OCI-M1 (cell line): ENCODE results near the gene SEC14L3.

Experiments used
- DNase-seq: peaks from one replicate; lab custom pipeline; 2025; lab: John Stamatoyannopoulos, UW

Gene SEC14L3

DNA sequence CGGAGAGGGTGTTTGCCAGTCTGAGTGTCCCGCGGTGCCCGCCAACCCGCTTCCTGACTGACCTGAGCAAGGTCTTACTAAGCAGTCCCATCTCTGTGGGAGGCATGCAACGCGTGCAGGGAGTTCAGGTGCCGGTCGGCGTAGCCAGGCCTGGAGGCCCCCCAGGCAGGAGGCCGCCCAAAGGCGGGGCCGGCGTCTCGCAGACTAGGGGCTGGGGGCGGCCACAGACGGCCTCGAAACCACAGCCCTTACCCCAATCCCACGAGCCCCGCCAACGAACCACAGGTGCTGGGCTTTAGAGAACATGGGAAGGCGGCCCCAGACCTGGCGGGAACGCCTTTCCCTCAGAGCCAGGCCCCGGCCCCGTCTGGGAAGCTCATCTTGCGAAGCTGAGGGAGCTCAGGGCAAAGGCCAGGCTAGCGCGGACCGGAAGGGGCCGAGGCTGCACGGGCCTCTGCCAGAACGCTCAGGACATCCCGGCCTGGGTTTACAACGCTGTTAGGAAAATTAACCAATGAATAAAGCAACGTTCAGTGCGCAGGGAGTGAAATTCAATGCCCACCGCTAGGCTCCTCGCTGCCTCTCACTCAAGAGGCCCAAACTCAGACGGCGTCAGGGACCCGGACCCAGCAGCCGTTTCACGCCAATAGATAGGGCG is 48.4 kb downstream of the SEC14L3 start:
- peak; percentile 59 for DNase-seq

- peak; percentile 56 for DNase-seq
Observed at GRCh38 chr22:30422481-30423300, 49.1 kb downstream of the SEC14L3 start.

- peak; percentile 90 for DNase-seq
Observed at GRCh38 chr22:30421695-30422480, 49.9 kb downstream of the SEC14L3 start.

DNA sequence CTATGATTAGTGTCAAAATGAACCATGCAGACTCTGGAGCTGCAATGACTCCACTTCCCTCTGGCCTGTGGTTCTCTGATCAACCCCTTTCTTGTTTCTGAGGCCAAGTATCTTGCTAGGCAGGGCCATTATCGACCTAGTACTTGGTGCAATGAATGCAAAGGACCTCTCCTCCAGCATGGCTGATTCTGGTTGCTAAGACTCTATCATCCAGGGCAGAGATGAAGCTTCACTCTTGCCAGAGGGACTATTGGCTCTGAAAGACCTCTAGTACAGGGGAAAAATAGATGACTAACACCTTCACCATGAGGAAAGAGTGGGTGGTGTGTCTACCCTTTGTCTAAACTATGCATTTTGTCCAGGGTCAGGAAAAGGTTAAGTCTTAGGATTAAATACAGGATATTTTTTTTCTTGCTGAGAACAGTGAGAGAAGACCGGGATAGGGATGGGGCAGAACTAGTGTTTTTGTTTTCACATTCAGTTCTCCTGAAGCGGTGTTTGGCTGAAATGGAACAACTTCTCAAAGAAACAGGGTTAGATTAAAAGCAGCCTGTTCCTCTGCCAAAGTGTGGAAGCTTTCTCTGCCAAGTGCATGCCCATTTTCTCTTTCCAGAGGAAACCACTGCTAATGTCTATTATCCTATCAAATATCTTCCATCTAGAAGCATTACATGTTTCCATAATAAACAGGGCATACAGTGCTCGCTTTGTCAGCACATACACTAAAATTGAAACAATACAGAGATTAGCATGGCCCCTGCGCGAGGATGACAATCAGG is 51.3 kb downstream of the SEC14L3 start:
- DNase-seq, result no peak

DNA sequence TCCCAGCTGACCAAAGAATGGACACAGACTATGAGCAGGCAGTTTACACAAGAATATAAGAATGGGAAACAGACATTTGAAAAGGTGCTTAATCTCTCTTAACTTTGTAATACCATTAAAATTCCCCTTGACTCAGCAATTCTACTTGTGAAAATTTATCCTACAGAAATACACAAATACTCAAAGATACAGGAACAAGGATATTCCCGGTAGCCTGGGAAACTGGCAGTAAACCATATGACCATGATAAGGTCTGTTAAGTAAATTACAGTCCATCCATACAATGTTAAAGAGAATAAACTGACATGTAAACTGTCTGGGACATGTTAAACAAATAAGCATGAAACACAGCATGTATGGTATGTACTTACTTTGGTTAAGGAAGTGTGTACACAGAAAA is 55.0 kb downstream of the SEC14L3 start:
- DNase-seq, result no peak

DNA sequence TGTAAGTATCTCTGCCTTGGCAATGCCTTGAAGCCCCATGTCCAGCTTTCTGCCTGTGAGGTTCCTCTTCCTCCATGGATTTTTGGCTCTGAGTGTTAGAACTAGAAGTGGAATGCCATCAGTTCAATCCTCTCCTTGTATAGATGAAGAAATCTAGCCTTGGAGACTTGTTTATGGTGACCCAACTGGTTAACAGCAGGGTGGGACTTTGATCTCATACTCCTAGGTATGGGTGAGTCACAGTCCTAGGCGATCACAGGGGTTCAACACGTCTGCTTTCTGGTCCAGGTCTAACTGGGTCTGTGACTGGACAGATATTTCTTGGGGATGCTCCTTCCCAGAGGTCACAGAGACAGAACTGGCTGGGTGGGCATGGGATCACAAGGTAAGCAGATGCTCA is 55.4 kb downstream of the SEC14L3 start:
- DNase-seq, result no peak

- no peak for DNase-seq
Observed at GRCh38 chr22:30414525-30415047, 57.2 kb downstream of the SEC14L3 start.

DNA sequence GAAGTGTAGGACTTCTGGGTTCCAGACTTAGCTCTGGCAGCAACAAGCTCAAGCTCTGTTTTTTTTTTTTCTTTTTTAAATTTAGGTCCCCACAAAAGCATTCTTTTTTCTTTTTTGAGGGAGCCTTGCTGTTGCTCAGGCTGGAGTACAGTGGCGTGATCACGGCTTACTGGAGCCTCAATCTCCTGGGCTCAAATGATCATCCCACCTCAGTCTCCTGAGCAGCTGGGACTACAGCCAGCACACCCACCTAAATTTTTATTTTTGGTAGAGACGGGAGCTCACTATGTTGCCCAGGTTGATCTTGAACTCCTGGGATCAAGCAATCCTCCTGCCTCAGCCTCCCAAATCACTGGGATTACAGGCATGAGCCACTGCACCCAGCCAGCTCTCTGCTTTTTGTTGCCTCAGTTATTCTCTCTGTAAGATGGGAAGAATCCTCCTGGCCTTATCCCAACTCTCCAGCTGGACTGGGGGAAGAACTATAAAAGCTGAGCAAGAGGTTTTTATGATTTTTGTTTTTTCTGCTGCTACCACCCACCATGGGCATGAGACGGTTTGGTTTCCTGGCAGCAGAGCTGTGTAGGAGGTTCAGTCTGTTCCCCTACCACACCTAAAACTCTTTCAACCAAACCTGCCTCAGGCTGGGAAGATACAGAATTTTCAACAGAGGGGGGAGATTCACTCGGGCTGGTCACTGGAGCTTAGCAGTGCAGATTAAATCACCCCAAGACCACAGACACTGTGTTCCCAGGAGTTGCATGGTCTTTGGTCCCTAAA is 57.9 kb downstream of the SEC14L3 start:
- DNase-seq, result no peak

DNA sequence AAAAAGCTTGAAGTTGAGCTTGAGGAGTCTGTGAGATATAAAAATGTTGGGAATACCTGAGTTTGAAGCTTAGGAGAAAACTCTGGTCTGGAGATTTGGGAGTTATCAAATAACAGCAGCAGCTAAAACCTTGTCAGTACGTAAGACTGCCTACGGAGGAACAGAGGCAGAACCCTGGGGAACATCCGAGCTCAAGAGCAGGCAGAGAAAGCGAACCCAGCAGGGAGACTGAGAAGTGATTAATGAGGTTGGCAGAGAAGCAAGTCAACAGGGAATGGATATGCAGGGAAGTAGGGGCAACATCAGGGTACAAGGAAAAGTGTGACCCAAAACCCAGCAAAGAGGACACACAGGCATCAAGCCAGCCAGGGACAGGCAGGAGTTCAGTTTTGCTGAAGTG is 58.8 kb downstream of the SEC14L3 start:
- no peak for DNase-seq

DNA sequence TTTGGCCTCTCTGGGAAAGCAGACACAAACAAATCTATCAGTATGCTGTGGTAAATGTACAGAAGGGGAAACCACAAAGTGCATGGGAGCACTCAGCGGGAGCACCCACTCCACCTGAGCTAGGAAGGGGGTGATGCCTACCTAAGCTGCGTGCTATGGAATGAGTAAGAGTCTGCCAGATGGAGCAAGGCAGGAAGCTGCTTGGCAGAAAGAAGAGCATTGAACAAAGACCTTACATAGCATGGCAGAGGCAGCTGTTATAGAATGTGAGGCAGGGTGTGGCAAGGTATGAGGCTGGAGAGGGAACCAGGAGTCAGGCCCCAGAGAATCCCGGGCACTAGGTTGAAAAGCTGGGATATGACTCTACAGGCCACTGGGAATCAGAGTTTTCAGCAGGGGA is 60.0 kb downstream of the SEC14L3 start:
- DNase-seq, result no peak
